Activated CD8-positive, alpha-beta memory T cell treated with anti-CD3 and anti-CD28 coated beads, Interleukin-2, amount 50 U/mL, for 24 hours (primary cell): ENCODE measurements around the gene SCAI.
"Not testable (repeated sequence)": the region's sequence is repeated elsewhere in the genome, so short reads cannot be mapped to it uniquely, and the experiment has no call there.

Source experiments
- DNase-seq: peaks from one replicate; pipeline ENCODE4 v3.0.0-alpha.2; 2020; ENCODE audit errors: extremely low read depth

The SCAI gene

DNA sequence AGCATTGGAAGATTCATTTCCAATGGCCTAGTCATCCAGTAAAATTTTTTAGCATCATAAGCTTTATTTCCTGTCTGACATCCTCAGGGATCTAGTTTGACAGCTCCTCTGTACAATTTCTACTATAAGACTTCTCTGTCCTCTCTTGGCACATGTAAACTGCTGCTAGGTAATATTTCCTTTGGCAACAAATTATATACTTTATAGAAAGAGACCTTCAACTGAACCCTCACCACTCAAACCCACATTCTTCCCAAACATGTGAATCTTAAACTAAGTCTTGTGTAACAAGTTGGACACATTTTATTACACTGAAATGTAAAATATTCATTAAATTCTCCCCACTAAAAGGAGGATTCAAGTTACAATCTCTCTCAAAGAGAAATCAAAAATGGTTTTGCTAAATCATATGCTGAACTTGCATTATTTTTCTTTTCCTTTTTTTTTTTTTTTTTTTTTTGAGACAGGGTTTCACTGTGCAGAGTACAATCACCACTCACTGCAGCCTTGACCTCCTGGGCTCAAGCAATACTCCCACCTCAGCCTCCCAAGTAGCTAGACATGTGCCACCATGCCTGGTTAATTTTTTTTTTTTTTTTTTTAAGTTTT is 36.9 kb downstream of the SCAI start:
- no peak for DNase-seq

DNA sequence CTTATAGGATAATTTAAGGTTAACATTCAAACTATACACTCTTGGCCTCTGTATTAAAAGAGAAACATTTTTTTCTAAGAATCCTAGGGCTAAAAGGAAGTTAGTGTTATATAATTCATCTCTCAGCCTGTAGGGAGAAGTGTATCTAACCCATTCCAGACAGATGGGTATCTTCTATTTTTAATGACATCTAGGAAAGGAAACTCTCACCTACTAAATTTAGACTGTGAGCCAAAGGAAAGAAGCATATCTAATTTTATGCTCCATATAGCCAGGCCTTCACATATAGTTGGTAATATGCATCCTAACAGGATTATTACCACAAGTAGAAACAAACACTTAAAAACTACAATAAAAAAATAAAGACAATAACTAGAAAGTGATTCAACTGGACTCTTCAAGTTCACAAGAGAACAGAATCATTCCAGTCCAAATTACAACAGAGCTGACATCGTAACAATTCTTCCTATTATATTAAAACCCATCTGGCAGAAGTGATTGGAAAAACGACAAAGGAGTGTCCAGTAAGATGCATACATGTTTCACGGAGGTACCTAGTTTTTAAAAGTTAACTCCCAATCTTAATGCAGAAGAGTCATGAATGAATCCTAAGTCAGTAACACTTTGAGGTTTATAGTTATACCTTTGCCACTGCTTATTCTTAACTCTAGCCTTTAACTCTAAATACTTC is 39.4 kb downstream of the SCAI start:
- DNase-seq, result no peak

DNA sequence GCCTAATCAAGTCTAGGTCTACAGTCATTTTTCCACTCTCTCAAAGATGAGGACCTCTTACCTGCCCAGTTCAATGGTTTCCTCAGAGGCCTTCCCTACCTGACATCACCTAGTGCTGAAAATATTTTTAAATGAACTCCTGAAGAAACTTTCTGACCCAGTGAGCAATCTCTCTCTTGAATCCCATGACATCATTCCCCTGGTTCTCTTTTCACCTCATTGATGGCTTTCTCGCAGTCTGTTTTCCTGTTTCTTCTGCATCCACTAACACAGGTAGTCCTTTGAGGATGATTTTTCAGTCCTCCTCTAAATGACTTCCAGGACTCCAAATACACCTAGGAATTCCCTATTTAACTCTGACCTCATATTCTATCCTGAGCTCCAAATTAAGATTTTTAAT is 40.3 kb downstream of the SCAI start:
- no peak for DNase-seq

DNA sequence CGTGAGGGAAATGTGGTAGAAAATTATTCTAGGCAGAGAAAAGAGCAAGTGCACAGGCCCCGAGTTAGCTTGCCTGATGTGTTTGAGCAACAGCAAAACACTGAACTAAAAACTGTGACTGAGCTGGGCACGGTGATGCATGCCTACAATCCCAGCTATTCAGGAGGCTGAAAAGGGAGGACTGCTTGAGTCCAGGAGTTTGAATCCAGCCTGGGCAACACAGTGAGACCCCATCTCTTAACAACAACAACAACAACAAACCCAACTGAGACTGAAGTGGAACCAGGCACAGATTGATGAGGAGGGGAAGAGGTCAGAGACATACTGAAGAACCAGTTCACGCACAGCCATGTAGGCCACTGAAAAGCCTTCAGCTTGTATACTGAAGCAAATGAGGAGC is 42.5 kb downstream of the SCAI start:
- no peak for DNase-seq

DNA sequence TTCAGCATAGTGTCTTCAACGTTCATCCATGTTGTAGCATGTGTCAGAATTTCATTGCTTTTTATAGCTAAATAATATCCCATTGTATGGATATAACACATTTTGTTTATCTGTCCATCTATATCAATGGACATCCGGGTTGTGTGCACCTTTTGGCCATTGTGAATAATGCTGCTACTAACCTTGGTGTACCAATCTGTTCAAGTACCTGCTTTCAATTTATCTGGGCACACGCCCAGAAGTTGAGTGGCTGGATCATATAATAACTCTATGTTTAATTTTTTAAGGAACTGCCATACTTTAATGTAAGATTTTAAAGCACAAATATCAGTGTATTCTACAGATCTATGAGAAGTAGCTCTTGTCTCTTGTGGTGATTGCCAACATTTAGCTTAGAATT is 43.5 kb downstream of the SCAI start:
- no peak for DNase-seq

DNA sequence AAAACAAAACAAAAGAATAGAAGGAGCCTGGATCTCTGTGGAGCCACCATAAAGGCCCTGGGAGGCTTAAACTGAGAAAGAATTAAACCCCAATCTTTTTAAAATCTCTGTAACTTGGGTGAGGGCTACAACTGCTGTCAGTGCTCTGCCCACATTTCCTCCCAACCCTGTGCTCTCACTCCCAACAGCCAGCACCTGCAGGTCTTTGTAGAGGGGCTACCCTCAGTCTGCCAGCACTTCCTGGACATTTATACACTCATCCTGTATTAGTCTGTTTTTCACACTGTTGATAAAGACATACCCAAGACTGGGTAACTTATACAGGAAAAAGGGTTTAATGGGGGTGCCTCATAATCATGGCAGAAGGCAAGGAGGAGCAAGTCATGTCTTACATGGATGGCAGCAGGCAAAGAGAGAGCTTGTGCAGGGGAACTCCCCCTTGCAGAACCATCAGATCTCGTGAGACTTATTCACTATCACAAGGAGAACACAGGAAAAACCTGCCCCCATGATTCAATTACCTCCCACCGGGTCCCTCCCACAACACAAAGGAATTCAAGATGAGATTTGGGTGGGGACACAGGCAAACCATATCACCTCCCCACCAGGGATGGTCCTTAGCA is 47.4 kb downstream of the SCAI start:
- no peak for DNase-seq

DNA sequence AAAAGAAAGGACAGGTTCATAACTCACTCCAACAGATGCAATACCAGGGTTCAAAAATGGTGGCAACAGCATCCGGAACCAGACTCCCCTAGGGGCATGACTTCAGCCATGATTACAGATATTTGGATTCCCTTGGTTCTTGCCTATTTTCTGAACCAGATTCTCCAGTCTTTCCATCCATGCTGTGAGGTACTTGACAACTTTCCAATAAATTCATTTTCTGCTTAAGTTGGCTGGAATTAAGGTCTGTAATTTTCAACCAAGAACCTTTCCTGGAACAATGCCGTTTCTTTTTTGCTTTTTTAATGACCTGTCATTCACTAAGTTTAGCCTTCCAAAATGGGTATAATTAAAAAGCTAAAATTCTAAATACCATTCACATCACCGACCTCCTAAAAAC is 52.2 kb downstream of the SCAI start:
- DNase-seq, result no peak

DNA sequence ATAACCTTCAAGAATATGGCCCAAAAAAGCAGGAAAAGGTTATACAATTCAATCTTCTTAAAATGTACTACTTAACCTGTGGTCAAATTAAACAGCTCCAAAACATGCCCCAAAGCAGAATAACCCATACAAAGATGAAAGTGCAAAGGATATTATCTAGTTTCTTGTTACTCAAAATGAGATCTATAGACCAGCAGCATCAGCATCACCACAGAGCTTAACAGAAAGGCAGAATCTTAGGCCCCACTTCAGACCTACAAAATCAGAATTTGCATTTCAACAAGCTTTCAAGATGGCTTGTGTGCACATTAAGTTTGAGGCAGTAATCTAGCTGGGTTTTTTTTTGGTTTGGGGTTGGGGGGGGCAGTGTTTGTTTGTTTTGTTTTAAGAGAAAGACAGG is 54.0 kb downstream of the SCAI start:
- DNase-seq, result no peak

DNA sequence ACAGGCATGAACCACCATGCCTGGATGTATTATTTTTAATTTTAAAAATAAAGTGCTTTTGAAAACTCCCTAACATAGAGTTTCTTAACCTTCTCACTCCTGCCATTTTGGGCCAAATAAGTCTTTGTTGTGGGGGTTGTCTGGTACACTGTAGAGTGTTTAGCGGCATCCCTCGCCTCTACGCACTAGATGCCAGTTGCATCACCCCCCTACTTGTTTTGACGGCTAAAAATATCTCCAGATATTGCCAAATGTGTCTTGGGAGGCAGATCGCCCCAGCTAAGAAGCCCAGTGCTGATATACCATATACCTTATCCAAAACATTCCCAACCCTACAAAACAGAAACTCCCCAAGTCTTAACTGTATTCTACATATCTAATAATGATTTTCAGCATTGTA is 54.6 kb downstream of the SCAI start:
- DNase-seq, result no peak

DNA sequence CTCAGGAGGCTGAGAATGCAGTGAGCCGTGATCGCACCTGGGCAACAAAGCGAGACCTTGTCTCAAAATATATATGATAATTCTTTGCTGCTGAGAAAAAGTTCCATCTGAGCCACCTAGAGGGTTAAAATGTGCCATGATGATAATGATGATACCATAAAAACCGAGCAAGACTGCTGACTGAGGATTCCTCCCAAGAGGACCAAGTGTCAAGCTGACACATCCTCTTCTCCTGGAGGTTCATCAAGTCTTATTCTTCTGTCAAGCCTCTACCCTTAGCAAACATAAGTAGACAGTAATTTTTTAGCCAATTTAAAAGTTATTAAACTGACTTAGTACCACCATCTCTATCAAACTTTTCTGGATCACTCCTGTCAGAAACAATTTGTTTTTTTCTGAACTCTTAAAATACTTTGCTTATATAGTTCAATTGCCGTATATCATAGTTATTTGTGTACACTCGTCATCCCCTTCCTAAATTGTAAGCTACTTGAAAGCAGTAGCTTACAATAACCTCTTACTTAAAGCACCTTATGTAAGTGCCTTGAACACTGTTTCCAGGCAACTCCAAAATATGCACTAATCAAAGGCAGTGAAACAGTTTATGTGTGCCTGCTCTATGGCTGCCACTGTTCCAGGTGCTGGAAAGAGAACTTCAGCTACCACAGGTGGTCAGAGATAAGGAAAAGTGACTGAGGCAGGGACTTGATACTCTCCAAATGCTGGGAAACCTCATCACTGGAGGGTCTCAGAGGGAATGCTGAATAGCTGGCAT is 57.4 kb downstream of the SCAI start:
- no peak for DNase-seq

DNA sequence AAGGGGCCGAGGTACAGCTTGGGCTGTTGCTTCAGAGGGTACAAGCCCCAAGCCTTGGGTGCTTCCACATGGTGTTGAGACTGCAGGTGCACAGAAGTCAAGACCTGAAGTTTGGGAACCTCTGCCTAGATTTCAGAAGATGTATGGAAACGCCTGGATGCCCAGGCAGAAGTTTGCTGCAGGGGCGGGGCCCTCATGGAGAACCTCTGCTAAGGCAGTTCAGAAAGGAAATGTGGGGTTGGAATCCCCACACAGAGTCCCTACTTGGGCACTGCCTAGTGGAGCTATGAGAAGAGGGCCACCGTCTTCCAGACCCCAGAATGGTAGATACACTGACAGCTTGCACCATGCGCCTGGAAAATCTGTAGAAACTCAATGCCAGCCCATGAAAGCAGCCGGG is 61.1 kb downstream of the SCAI start:
- DNase-seq, result not testable (repeated sequence)

DNA sequence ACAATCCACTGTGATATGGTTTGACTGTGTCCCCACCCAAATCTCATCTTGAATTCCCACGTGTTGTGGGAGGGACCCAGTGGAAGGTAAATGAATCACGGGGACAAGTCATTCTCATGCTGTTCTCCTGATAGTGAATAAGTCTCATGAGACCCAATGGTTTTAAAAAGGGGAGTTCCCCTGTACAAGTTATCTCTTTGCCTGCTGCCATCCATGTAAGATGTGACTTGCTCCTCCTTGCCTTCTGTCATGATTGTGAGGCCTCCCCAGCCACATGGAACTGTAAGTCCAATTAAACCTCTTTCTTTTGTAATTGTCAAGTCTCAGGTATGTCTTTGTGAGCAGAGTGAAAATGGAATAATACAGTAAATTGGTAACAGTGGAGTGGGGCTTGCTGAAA is 62.5 kb downstream of the SCAI start:
- DNase-seq, result not testable (repeated sequence)

DNA sequence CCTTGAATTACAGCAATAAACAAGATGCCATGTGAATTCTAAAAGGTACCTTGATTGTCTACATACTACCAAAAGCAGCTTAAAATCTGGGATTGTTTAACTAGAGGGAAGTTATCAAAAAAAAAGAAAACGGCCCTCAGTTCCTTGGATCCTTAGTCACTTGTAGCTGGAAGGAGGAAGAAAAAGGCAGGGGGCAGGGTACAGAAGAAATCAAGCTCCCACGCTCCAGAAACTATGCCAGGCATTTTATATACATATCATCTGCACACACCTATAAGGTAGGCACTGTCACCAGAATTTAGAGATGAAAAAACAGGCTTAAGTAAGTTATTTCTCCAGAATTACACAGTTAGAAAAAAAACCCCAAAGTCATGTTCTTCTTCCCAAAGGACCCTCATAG is 63.4 kb downstream of the SCAI start:
- no peak for DNase-seq

DNA sequence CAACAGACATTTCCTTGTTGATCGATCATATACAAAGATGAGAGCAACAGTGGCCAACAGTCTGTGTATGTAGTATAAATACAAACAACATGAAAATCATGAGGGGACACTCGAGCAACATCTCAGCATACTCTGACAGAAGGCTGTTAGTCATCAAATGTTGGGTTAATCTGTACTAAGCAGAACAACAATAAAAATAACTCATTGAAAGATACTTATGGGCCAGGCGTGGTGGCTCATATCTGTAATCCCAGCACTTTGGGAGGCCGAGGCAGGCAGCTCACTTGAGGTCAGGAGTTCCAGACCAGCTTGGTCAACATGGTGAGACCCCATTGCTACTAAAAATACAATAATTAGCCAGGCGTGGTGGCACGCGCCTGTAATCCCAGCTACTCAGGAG is 67.3 kb downstream of the SCAI start:
- DNase-seq, result no peak

DNA sequence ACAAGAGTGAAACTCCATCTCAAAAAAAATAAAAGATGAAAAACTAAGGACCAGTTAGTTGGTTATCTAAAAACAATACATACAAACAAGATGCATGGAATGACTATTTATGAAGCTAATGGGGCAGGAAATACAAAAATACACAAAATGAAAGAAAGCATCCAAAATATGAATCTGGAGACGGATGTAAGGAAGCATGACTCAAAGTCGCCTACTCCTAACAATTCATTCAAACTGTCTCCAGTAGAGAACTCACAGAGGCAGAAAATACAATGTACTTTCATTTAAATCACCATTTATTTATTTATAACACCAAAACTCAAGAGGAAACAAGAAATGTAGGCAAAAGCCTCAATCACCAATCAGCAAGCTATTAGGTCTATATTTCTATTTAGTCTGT is 68.4 kb downstream of the SCAI start:
- DNase-seq, result no peak

DNA sequence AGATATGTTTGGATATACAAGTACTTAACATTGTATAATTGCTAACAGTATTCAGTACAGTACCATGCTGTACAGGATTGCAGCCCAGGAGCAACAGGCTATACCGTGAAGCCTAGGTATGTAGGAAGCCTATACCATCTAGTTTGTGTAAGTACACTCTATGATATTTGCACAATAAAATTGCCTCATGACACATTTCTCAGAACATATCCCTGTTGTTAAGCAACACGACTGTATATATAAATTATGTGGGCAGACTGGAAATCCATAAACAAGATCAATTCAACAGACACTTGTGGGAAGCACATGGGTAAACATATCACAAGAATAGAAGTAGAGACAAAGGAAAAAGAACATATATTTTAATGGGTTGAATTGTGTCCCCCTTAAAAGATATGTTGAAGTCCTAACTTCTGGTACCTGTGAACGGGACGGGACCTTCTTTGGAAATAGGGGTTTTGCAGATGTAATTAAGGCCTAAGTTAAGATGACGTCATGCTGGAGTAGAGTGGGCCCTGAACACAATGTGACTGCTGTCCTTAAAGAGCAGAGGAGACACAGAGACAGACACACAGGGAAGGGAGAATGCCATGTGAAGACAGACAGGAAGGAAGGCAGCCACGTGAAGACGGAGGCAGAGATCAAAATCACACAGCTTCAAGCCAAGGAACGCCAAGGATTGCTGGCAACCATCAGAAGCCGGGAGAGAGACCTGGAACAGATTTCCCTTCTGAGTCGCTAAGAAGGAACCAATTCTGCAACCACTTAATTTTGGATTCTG is 76.3 kb downstream of the SCAI start:
- DNase-seq, result no peak

DNA sequence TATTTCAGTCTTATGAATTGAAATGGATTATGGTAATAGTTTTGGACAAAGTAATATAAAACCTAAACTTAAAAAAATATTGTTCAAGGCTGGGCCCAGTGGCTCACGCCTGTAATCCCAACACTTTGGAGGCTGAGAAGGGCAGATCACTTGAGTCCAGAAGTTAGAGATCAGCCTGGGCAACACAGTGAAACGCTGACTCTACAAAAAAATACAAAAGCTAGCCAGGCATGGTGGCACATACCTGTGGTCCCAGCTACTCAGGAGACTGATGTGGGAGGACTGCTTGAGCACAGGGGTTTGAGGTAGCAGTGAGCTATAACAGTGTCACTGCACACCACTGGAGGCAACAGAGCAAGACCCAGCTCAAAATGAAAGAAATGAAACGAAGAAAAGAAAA is 81.9 kb downstream of the SCAI start:
- no peak for DNase-seq

DNA sequence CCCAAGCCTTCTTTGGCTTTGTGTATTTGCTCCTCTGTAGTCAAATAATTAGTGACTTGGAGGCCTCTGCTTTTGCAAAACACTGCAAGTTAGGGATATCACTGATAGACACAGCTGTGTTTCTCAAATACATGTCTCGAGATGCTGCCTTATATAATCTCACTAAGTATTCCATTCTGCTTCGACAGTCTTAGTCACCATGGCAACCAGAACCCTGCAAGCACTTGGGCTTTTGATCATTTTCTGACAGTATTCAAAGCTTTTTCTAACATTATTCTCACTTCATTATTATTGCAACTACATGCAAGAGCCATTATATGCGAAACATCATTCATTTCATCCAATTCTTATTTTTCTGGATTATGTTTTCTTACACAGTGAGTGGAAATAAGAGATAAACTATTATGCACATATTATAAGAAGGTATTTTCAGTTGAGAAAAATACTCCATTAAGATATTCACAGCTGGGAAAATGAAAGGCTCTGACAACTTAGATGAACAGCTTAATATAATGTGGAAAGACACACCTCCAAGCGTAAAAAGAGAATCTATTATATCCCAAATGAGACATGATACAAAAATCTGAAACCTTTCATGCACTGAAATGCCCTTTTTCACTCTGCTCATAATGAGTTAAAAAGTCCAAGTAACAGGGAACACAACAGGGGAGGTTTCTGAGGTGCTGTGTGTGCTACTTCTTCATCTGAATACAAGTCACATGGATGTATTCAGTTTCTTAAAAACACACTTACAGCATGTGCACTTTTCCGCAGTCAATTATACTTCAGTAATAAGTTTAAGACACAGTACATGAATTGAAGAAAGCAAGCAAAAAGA is 93.9 kb downstream of the SCAI start:
- no peak for DNase-seq

DNA sequence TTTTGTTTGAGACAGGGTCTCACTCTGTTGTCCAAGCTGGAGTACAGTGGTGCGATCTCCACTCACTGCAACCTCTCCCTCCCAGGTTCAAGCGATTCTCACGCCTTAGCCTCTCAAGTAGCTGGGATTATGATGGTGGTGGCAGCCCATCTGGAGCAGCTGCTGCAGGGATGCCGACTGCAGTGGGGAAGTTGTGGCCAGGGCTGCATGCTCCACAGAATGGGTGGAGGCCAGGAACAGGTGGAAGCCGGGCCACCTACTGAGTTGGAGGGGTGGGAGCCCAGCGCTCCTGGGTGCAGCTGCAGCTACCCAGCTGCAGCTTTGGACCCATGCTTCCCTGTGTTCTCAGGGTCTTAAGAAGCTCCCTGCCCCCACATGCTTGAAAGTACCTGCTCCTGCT is 99.7 kb downstream of the SCAI start:
- no peak for DNase-seq

DNA sequence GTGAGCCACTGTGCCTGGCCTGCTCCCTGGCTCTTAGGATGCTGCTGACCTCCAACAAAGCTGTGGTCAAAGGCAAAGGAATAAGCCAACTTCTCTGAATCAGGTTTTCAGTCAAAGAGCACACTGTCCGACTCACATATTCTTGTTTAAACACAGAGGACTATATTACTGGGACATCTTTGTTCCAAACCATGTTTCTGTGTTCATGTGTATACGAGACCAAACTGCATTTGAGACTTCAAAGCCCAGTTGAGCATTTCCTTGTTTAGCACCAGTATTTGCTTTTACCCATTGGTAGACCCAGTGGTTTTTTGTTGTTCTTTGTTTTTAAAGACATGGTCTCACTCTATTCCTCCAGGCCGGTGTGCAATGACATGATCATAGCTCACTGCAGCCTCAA is 100.2 kb downstream of the SCAI start:
- DNase-seq, result no peak

DNA sequence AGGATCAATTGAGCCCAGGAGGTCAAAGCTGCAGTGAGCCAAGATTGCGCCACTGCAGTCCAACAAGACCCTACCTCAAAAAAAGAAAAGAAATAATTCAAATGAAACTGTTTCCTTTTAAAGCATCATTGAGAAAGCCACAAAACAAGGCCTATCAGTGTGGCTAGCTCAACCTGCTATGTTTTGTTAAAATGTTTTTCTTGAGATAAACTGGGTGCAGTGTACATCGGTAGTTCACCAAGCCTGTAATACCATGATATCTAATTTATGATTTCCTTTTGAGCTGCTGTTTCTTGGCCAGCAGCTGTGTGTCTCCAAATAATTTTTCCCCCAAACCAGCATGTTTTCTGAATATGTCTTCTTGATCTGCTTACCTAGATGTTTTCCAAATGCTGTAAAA is 105.2 kb downstream of the SCAI start:
- DNase-seq, result no peak
